ENCODE data around the gene ZNF157.

The ZNF157 gene

DNA sequence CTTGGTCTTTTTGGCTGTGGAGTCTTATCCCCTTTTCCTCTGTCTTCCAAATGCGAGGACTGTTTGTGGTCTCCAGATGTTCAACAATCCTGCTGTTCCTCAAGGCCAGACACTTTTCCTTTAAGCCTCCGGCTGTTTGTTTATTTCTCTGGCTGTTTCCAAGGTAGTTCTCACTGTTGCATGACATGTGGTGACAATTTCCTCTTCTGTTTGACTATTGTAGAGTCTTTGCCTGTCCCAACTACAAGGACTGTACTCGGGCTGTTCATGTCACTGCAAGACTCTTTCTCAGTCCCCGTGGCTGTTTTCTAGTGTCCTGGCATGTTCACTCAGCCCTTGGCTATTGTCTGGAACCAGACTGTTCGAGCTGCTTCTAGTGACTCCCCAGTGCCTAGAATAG is 50.6 kb downstream of the ZNF157 start:
- Histone ChIP-seq H3K79me2 (ENCODE audit: low read length) (no peaks in the 10 kb centered on the region), H3K4me3 (ENCODE audit: low read length) (no peak overlapping the region), H3K4me2 (ENCODE audit: low read length) (no peak overlapping the region), H3K9me3 (ENCODE audit: insufficient read depth, low read length) (no peaks in the 10 kb centered on the region), H3K4me1 (ENCODE audit: low read length) (no peaks in the 10 kb centered on the region), H3K36me3 (replicated peaks; ENCODE audit: low read depth, low read length) (no peaks in the 10 kb centered on the region), H3K9ac (ENCODE audit: low read length) (no peak overlapping the region), H2AFZ (ENCODE audit: low read depth, low read length) (no peak overlapping the region), H3K27ac (ENCODE audit: low read length) (no peak overlapping the region), H4K20me1 (ENCODE audit: insufficient read depth, low read length) (no peaks in the 10 kb centered on the region), H3K27me3 (ENCODE audit: low read depth, low read length) (no peaks in the 10 kb centered on the region)
- TF ChIP-seq, protein P1, sequence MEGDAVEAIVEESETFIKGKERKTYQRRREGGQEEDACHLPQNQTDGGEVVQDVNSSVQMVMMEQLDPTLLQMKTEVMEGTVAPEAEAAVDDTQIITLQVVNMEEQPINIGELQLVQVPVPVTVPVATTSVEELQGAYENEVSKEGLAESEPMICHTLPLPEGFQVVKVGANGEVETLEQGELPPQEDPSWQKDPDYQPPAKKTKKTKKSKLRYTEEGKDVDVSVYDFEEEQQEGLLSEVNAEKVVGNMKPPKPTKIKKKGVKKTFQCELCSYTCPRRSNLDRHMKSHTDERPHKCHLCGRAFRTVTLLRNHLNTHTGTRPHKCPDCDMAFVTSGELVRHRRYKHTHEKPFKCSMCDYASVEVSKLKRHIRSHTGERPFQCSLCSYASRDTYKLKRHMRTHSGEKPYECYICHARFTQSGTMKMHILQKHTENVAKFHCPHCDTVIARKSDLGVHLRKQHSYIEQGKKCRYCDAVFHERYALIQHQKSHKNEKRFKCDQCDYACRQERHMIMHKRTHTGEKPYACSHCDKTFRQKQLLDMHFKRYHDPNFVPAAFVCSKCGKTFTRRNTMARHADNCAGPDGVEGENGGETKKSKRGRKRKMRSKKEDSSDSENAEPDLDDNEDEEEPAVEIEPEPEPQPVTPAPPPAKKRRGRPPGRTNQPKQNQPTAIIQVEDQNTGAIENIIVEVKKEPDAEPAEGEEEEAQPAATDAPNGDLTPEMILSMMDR (IDR thresholded peaks at IDR 0.05; ENCODE audit: low read depth, low read length), result no peak
- TF ChIP-seq EZH2phosphoT487 (IDR thresholded peaks at IDR 0.05; ENCODE audit: low read depth), result no peak

DNA sequence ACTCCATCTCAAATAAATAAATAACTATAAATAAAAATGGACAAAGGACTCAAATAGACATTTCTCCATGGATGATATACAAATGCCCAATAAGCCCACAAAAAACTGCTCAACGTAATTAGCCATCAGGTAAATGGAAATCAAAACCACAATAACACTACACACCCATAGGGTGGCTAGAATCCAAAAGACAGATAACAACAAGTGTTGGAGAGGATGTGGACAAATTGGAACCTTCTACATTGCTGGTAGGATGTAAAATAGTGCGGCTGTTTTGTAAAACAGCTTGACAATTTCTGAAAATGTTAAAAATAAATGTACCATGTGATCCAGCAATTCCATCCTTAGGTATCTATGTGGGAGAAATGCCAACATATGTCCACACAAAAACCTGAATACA is 52.1 kb downstream of the ZNF157 start:
- no peaks in the 10 kb centered on the region for H3K27me3 ChIP-seq (ENCODE audit: low read depth, low read length)
- no peak overlapping the region for H2AFZ ChIP-seq (ENCODE audit: low read depth, low read length)
- no peak overlapping the region for H3K4me3 ChIP-seq (ENCODE audit: low read length)
- TF ChIP-seq, protein P1 (IDR thresholded peaks at IDR 0.05; ENCODE audit: low read depth, low read length), result no peak
- no peak for TF ChIP-seq EZH2phosphoT487 (IDR thresholded peaks at IDR 0.05; ENCODE audit: low read depth)
- no peak overlapping the region for H3K27ac ChIP-seq (ENCODE audit: low read length)
- no peak overlapping the region for H3K4me2 ChIP-seq (ENCODE audit: low read length)
- no peaks in the 10 kb centered on the region for H3K4me1 ChIP-seq (ENCODE audit: low read length)
- no peaks in the 10 kb centered on the region for H3K79me2 ChIP-seq (ENCODE audit: low read length)
- H3K9ac ChIP-seq (ENCODE audit: low read length), result no peak overlapping the region
- H3K36me3 ChIP-seq (replicated peaks; ENCODE audit: low read depth, low read length), result no peaks in the 10 kb centered on the region
- no peaks in the 10 kb centered on the region for H4K20me1 ChIP-seq (ENCODE audit: insufficient read depth, low read length)
- no peaks in the 10 kb centered on the region for H3K9me3 ChIP-seq (ENCODE audit: insufficient read depth, low read length)

DNA sequence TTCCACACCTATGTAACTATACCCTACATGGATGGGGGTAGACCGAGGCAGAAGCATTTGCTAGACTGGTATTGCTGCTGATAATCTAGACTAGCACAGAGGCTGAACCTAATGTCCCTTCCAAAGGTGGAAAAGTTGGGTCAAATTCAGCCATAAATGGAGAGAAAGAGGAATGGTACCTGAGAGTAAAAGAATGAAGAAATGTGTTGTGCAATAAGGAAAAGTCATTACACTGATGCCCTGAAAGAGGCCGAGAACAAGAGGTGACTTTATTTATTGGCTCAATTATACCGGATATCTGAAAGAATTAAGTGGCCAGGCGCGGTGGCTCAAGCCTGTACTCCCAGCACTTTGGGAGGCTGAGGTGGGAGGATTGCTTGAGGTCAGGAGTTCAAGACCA is 60.5 kb downstream of the ZNF157 start:
- Histone ChIP-seq H3K36me3 (replicated peaks; ENCODE audit: low read depth, low read length) (no peaks in the 10 kb centered on the region), H4K20me1 (ENCODE audit: insufficient read depth, low read length) (no peaks in the 10 kb centered on the region), H3K27ac (ENCODE audit: low read length) (no peak overlapping the region), H3K4me1 (ENCODE audit: low read length) (no peaks in the 10 kb centered on the region), H3K4me2 (ENCODE audit: low read length) (no peak overlapping the region), H3K4me3 (ENCODE audit: low read length) (no peak overlapping the region), H3K9me3 (ENCODE audit: insufficient read depth, low read length) (no peaks in the 10 kb centered on the region), H3K79me2 (ENCODE audit: low read length) (no peaks in the 10 kb centered on the region), H3K27me3 (ENCODE audit: low read depth, low read length) (no peaks in the 10 kb centered on the region), H3K9ac (ENCODE audit: low read length) (no peak overlapping the region), H2AFZ (ENCODE audit: low read depth, low read length) (no peak overlapping the region)
- TF ChIP-seq, protein P1 (IDR thresholded peaks at IDR 0.05; ENCODE audit: low read depth, low read length), result no peak
- TF ChIP-seq EZH2phosphoT487 (IDR thresholded peaks at IDR 0.05; ENCODE audit: low read depth), result no peak

DNA sequence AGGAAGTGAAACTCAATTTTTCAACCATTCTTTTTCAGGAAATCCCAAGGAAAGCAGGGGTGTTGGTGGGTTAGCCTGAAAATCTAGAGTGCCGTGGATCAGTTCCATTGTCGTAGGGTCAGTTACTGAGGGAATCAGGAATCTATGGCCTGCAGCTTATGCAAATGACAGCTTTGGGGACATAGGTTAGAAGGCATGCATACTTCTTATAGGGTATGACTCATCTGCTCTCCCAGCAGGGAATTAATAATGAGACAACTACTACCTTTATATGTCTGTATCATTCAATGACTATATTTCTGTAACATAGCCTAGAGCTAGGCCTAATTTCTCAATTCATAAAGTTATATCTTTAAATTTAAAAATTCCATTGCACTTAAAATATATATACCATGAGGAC is 76.1 kb downstream of the ZNF157 start:
- TF ChIP-seq, protein P1 (IDR thresholded peaks at IDR 0.05; ENCODE audit: low read depth, low read length), result no peak
- TF ChIP-seq EZH2phosphoT487 (IDR thresholded peaks at IDR 0.05; ENCODE audit: low read depth), result no peak
- Histone ChIP-seq H3K9me3 (ENCODE audit: insufficient read depth, low read length) (peaks cover 13% of the 10 kb centered on the region; the same call in 1 of the 2 replicates), H3K9ac (ENCODE audit: low read length) (no peak overlapping the region), H3K27me3 (ENCODE audit: low read depth, low read length) (no peaks in the 10 kb centered on the region), H3K4me2 (ENCODE audit: low read length) (no peak overlapping the region), H3K4me3 (ENCODE audit: low read length) (no peak overlapping the region), H3K79me2 (ENCODE audit: low read length) (no peaks in the 10 kb centered on the region), H2AFZ (ENCODE audit: low read depth, low read length) (no peak overlapping the region), H4K20me1 (ENCODE audit: insufficient read depth, low read length) (no peaks in the 10 kb centered on the region), H3K27ac (ENCODE audit: low read length) (no peak overlapping the region), H3K4me1 (ENCODE audit: low read length) (peaks cover 5% of the 10 kb centered on the region), H3K36me3 (replicated peaks; ENCODE audit: low read depth, low read length) (peaks cover 50% of the 10 kb centered on the region)

Data from OCI-LY3 (cell line).